HG03558 (cell line): Measurements from ENCODE around the gene ERAS.
"Not testable (repeated sequence)": the region's sequence is repeated elsewhere in the genome, so short reads cannot be mapped to it uniquely, and the experiment has no call there.

Experiments
- ATAC-seq: cut with Tn5 transposase; IDR thresholded peaks from one replicate; pipeline ENCODE4 v1.9.1; 2021; ENCODE audit warnings: moderate number of reproducible peaks; ENCODE audit not compliant: unreplicated experiment; ENCODE audit errors: extremely low read depth

ERAS gene

GRCh38 chrX:48829016-48829735, 2.9 kb downstream of the ERAS start:
- no peak for ATAC-seq

GRCh38 chrX:48831136-48831908, 5.0 kb downstream of the ERAS start:
- ATAC-seq, result no peak

GRCh38 chrX:48831909-48832291, 5.6 kb downstream of the ERAS start:
- no peak for ATAC-seq

GRCh38 chrX:48833542-48834138, 7.3 kb downstream of the ERAS start:
- no peak for ATAC-seq

- no peak for ATAC-seq
Measured at GRCh38 chrX:48834383-48834709, 8.0 kb downstream of the ERAS start.

- ATAC-seq, result no peak
Measured at GRCh38 chrX:48835524-48836329, 9.4 kb downstream of the ERAS start, which contains the start of gene PCSK1N. Gene PCSK1N (minus strand): TSS chrX:48835610. CDS start chrX:48835532, 78 bp downstream.

- ATAC-seq, result no peak
Measured at GRCh38 chrX:48839686-48840085, 13.4 kb downstream of the ERAS start.

GRCh38 chrX:48848847-48849246, 22.5 kb downstream of the ERAS start:
- ATAC-seq, result no peak

- no peak for ATAC-seq
Measured at GRCh38 chrX:48852857-48853256, 26.5 kb downstream of the ERAS start.

- ATAC-seq, result not testable (repeated sequence)
Measured at GRCh38 chrX:48853494-48853893, 27.2 kb downstream of the ERAS start.

- ATAC-seq, result not testable (repeated sequence)
Measured at GRCh38 chrX:48854121-48854804, 27.9 kb downstream of the ERAS start.

- ATAC-seq, result no peak
Measured at GRCh38 chrX:48854898-48855297, 28.6 kb downstream of the ERAS start.

GRCh38 chrX:48864210-48864609, 37.9 kb downstream of the ERAS start:
- ATAC-seq, result no peak

- ATAC-seq, result not testable (repeated sequence)
Measured at GRCh38 chrX:48872017-48872416, 45.7 kb downstream of the ERAS start.

- not testable (repeated sequence) for ATAC-seq
Measured at GRCh38 chrX:48876944-48877343, 50.6 kb downstream of the ERAS start.
